Activated naive CD4-positive, alpha-beta T cell treated with anti-CD3 and anti-CD28 coated beads, Interleukin-2, amount 10 ng/mL, durations not matched to agents 7 days and 5 days (primary cell): ENCODE results near the gene GPBP1L1.
A peak's percentile ranks its signal among the peaks of the same experiment; 100 is the strongest.
"Not testable (repeated sequence)": the region's sequence is repeated elsewhere in the genome, so short reads cannot be mapped to it uniquely, and the experiment has no call there.

Source experiments
- CTCF ChIA-PET: fragments of 350-600 bp; sonication (Branson Sonifier 250); formaldehyde crosslinking; loops from one replicate; lab custom pipeline; 2021; ENCODE audit warnings: antibody characterized with exemption; lab: Charles Lee
- DNase-seq: peaks from one replicate; pipeline ENCODE4 v3.0.0-alpha.2; 2020
- H3K27ac Mint-ChIP-seq: one replicate; pipeline ENCODE4 v1.8.0; 2021; ENCODE audit warnings: mild to moderate bottlenecking, moderate library complexity, mixed read lengths
- H3K27me3 Mint-ChIP-seq: one replicate; pipeline ENCODE4 v1.8.0; 2021; ENCODE audit warnings: mild to moderate bottlenecking, mixed read lengths
- H3K36me3 Mint-ChIP-seq: one replicate; pipeline ENCODE4 v1.8.0; 2021; ENCODE audit warnings: mixed read lengths
- H3K4me1 Mint-ChIP-seq: one replicate; pipeline ENCODE4 v1.8.0; 2021; ENCODE audit warnings: mixed read lengths
- H3K4me3 Mint-ChIP-seq: one replicate; pipeline ENCODE4 v1.8.0; 2021; ENCODE audit warnings: mild to moderate bottlenecking, moderate library complexity, mixed read lengths
- H3K9me3 Mint-ChIP-seq: one replicate; pipeline ENCODE4 v1.8.0; 2021; ENCODE audit warnings: mixed read lengths

Gene GPBP1L1

DNA sequence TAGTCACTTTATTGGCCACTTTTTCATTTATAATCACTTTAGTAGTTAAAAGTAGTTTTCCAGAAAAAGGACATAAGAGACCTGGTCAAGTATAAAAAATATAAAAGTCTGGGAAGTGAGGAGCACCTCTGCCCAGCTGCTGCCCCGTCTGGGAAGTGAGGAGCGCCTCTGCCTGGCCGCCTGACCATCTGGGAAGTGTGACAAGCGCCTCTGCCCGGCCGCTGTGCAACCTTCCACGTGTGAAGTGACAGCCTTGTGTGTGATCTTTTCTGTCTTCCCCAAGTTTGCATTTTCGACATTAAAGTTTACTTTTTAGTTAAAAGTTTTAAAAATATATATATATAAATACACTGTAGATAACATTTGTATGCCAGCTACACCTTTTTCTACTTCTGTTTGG, 7.5 kb upstream of the GPBP1L1 start:
- CTCF ChIA-PET, H3K9me3 Mint-ChIP-seq, H3K27ac Mint-ChIP-seq, DNase-seq, H3K4me3 Mint-ChIP-seq, H3K27me3 Mint-ChIP-seq: not testable (repeated sequence)
- peaks cover 20% of the 10 kb centered on the region for H3K4me1 Mint-ChIP-seq
- peaks cover 40% of the 10 kb centered on the region for H3K36me3 Mint-ChIP-seq

- DNase-seq: peak; percentile 85
- Mint-ChIP-seq H3K27me3 (no peaks in the 10 kb centered on the region), H3K4me3 (peak within 1 kb of the TSS; percentile 98), H3K36me3 (peaks cover 34% of the 10 kb centered on the region), H3K4me1 (peaks cover 39% of the 10 kb centered on the region), H3K9me3 (no peaks in the 10 kb centered on the region), H3K27ac (peak within 1 kb of the TSS; percentile 100)
- CTCF ChIA-PET: interaction anchor here (0.7 kb wide), 1 partner anchor 961 kb away, joined by 3 read pairs; no protein-coding TSS in a partner anchor
Observed at GRCh38 chr1:45687754-45688740, 1.7 kb upstream of the GPBP1L1 start, which contains the start of gene TMEM69. Gene TMEM69 (plus strand): TSS chr1:45688181. CDS start chr1:45691069, 2,888 bp downstream.

- CTCF ChIA-PET: interaction anchor here (0.6 to 2.3 kb wide), 3 partner anchors 31 to 171 kb away, joined by 3 to 9 read pairs (median 3); no protein-coding TSS in a partner anchor
- Mint-ChIP-seq H3K27ac (peak overlapping the region; percentile 100), H3K4me1 (peaks cover 42% of the 10 kb centered on the region), H3K9me3 (no peaks in the 10 kb centered on the region), H3K4me3 (peak overlapping the region; percentile 98), H3K27me3 (no peaks in the 10 kb centered on the region), H3K36me3 (peaks cover 31% of the 10 kb centered on the region)
- peak; percentile 98 for DNase-seq
Observed at GRCh38 chr1:45687014-45687753, 851 bp upstream of the GPBP1L1 start.

GRCh38 chr1:45686015-45686287, 382 bp downstream of the GPBP1L1 start:
- DNase-seq: peak; percentile 71
- Mint-ChIP-seq H3K4me3 (peak overlapping the region; percentile 98), H3K27me3 (no peaks in the 10 kb centered on the region), H3K36me3 (peaks cover 27% of the 10 kb centered on the region), H3K9me3 (no peaks in the 10 kb centered on the region), H3K4me1 (peaks cover 48% of the 10 kb centered on the region), H3K27ac (peak overlapping the region; percentile 100)
- CTCF ChIA-PET: interaction anchor here (0.6 to 2.3 kb wide), 5 partner anchors 9 to 192 kb away, joined by 3 to 9 read pairs (median 3); partner anchors contain the start of gene NASP

GRCh38 chr1:45685308-45686014, 872 bp downstream of the GPBP1L1 start:
- CTCF ChIA-PET: interaction anchor here (0.6 to 2.3 kb wide), 3 partner anchors 9 to 192 kb away, joined by 3 to 9 read pairs (median 3); no protein-coding TSS in a partner anchor
- Mint-ChIP-seq H3K27ac (peak overlapping the region; percentile 100), H3K36me3 (peaks cover 26% of the 10 kb centered on the region), H3K9me3 (no peaks in the 10 kb centered on the region), H3K4me1 (peaks cover 50% of the 10 kb centered on the region), H3K27me3 (no peaks in the 10 kb centered on the region), H3K4me3 (peak overlapping the region; percentile 98)
- no peak for DNase-seq

DNA sequence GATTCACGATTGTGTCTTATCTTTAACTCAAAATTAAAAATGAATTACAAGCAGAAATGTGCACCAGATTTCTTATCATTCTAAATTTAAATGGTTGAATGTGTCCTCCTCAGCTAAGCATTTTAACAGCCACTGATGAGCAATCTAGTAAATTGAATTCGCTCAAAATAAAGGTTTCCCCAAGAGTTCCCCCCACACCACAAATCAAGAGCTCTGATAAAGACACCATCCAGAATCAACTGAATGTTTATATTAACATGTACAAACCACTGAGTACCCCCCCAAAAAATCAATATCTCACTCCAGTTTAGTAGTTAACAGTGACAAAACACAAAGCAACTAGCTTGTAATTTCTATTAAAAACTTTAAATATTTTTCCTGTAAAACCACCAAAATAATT, 1.9 kb downstream of the GPBP1L1 start:
- CTCF ChIA-PET: interaction anchor here (0.7 to 2.3 kb wide), 2 partner anchors 159 to 539 kb away, joined by 3 to 9 read pairs; no protein-coding TSS in a partner anchor
- Mint-ChIP-seq H3K4me1 (peaks cover 44% of the 10 kb centered on the region), H3K27ac (no peak overlapping the region), H3K36me3 (peaks cover 23% of the 10 kb centered on the region), H3K4me3 (peak overlapping the region; percentile 98), H3K9me3 (no peaks in the 10 kb centered on the region), H3K27me3 (no peaks in the 10 kb centered on the region)
- DNase-seq: no peak

GRCh38 chr1:45682942-45683341, 3.4 kb downstream of the GPBP1L1 start:
- Mint-ChIP-seq H3K9me3 (no peaks in the 10 kb centered on the region), H3K27me3 (no peaks in the 10 kb centered on the region)

DNA sequence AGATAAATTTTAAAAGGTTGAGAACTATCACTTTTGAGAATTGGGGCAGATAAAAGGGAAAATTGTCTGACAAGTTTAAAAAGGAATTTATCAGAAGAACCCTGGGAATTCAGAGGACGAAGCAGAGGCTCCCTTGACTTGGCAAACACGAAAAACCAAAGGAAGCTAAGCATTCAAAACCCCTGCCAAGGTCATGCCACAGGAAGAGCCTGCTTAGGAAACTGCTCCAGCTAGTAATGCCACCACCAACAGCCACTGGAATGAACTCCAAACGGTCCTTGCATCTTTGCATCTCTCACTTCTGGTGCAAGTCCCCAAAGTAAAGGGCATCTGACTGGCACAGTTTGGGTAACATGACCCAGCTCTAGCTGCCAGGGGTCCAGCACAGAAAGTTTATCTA, 7.2 kb downstream of the GPBP1L1 start:
- peaks cover 38% of the 10 kb centered on the region for H3K4me1 Mint-ChIP-seq
- CTCF ChIA-PET: no interaction called here
- H3K36me3 Mint-ChIP-seq: peaks cover 11% of the 10 kb centered on the region
- no peak for DNase-seq
- H3K4me3 Mint-ChIP-seq: no peak overlapping the region
- H3K9me3 Mint-ChIP-seq: no peaks in the 10 kb centered on the region
- H3K27ac Mint-ChIP-seq: no peak overlapping the region
- no peaks in the 10 kb centered on the region for H3K27me3 Mint-ChIP-seq

More at GRCh38 chr1:45682942-45683341, 3.4 kb downstream of the GPBP1L1 start:
- no peak overlapping the region for H3K4me3 Mint-ChIP-seq
- H3K4me1 Mint-ChIP-seq: peaks cover 45% of the 10 kb centered on the region
- no peak overlapping the region for H3K27ac Mint-ChIP-seq
- CTCF ChIA-PET: no interaction called here
- H3K36me3 Mint-ChIP-seq: peaks cover 22% of the 10 kb centered on the region
- no peak for DNase-seq

DNA sequence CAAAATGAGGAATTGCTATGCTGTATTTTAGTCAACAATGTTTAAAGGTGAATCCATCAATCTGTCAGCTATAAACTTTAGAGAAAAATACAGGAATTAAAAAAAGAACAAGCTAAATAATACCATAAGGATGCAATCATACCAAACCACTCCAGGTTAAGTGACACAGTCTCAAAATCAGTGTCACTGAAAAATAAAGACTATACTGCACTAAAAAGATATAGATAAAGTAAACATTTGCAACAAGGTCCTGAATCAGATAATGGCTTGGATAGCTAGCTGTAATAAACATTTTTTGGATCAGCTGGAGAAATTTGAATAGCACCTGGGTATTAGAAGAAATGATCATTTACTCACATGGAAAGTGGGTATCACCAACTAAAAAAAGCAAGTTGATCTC, 7.8 kb downstream of the GPBP1L1 start:
- Mint-ChIP-seq H3K36me3 (peaks cover 11% of the 10 kb centered on the region), H3K4me3 (no peak overlapping the region), H3K27ac (no peak overlapping the region), H3K4me1 (peaks cover 33% of the 10 kb centered on the region), H3K9me3 (no peaks in the 10 kb centered on the region), H3K27me3 (no peaks in the 10 kb centered on the region)
- DNase-seq: no peak
- CTCF ChIA-PET: no interaction called here

- Mint-ChIP-seq H3K4me3 (no peak overlapping the region), H3K27me3 (no peaks in the 10 kb centered on the region), H3K27ac (no peak overlapping the region), H3K36me3 (peaks cover 15% of the 10 kb centered on the region), H3K9me3 (no peaks in the 10 kb centered on the region), H3K4me1 (peaks cover 34% of the 10 kb centered on the region)
- DNase-seq: no peak
- CTCF ChIA-PET: no interaction called here
Observed at GRCh38 chr1:45677751-45678245, 8.5 kb downstream of the GPBP1L1 start.

DNA sequence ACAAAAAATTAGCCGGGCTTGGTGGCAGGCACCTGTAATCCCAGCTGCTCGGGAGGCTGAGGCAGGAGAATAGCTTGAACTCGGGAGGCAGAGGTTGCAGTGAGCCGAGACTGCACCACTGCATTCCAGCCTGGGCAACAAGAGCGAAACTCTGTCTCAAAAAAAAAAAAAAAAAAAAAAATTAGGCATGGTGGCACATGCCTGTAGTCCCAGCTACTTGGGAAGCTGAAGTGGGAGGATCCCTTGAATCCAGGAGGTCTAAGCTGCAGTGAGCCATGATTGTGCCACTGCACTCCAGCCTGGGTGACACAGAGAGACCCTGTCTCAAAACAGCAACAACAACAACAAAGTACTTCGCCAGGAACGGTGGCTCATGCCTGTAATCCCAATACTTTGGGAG, 9.8 kb downstream of the GPBP1L1 start:
- H3K4me3 Mint-ChIP-seq, H3K27me3 Mint-ChIP-seq, H3K9me3 Mint-ChIP-seq, H3K27ac Mint-ChIP-seq, DNase-seq: not testable (repeated sequence)
- H3K36me3 Mint-ChIP-seq: peaks cover 16% of the 10 kb centered on the region
- CTCF ChIA-PET: interaction anchor here (0.9 kb wide), 1 partner anchor 21 kb away, joined by 3 read pairs; no protein-coding TSS in a partner anchor
- H3K4me1 Mint-ChIP-seq: peaks cover 24% of the 10 kb centered on the region

GRCh38 chr1:45674478-45674877, 11.9 kb downstream of the GPBP1L1 start:
- Mint-ChIP-seq H3K36me3 (peaks cover 18% of the 10 kb centered on the region), H3K27ac (no peak overlapping the region)
- CTCF ChIA-PET: no interaction called here

GRCh38 chr1:45673956-45674355, 12.4 kb downstream of the GPBP1L1 start:
- H3K36me3 Mint-ChIP-seq: peaks cover 15% of the 10 kb centered on the region
- no peak overlapping the region for H3K4me3 Mint-ChIP-seq
- H3K27me3 Mint-ChIP-seq: no peaks in the 10 kb centered on the region
- DNase-seq: no peak
- H3K27ac Mint-ChIP-seq: no peak overlapping the region
- peaks cover 14% of the 10 kb centered on the region for H3K4me1 Mint-ChIP-seq
- no peaks in the 10 kb centered on the region for H3K9me3 Mint-ChIP-seq
- CTCF ChIA-PET: no interaction called here

More at GRCh38 chr1:45674478-45674877, 11.9 kb downstream of the GPBP1L1 start:
- DNase-seq: no peak
- Mint-ChIP-seq H3K27me3 (no peaks in the 10 kb centered on the region), H3K4me1 (peaks cover 19% of the 10 kb centered on the region), H3K9me3 (no peaks in the 10 kb centered on the region), H3K4me3 (no peak overlapping the region)
